Measurements from ENCODE around the gene STAM2. TPM values are rescaled to one million over a fixed set of nuclear protein-coding genes. Genes with fewer than 3 reads are reported as not detected.

STAM2 gene
- total and polyA plus RNA-seq, 12 donors: 6.5 to 45.8 (median 33.0) TPM

GRCh38 chr2:152078023-152078422, 97.5 kb downstream of the STAM2 start:
- TF ChIP-seq POLR2A (IDR thresholded peaks at IDR 0.05) (no peak), CTCF (IDR thresholded peaks at IDR 0.05) (no peak)
- 94 to 97% (median 96%) methylated on average over 9 of the region's 9 CpGs for WGBS, 4 donors
- H3K36me3 ChIP-seq (replicated peaks in 1 of 2): no peaks in the 10 kb centered on the region
- no peaks in the 10 kb centered on the region for H3K27me3 ChIP-seq
- intact Hi-C loops (cut with DNase I): no loop called here
- H3K4me1 ChIP-seq (replicated peaks in 1 of 2): no peaks in the 10 kb centered on the region
- no peak overlapping the region for H3K27ac ChIP-seq
- no peak for DNase-seq
- no peaks in the 10 kb centered on the region for H3K9me3 ChIP-seq (replicated peaks in 1 of 3)
- no peak overlapping the region for H3K4me3 ChIP-seq

- Histone ChIP-seq H3K9me3 (replicated peaks in 1 of 3) (no peaks in the 10 kb centered on the region), H3K27me3 (no peaks in the 10 kb centered on the region), H3K36me3 (replicated peaks in 1 of 2) (no peaks in the 10 kb centered on the region), H3K27ac (no peak overlapping the region), H3K4me1 (replicated peaks in 1 of 2) (no peaks in the 10 kb centered on the region), H3K4me3 (no peak overlapping the region)
- WGBS, 4 donors: 39 to 77% (median 52%) methylated on average over 3 to 4 of the region's 4 CpGs
- DNase-seq: no peak
- intact Hi-C loops (cut with DNase I): no loop called here
- no peak for TF ChIP-seq CTCF (IDR thresholded peaks at IDR 0.05)
- no peak for TF ChIP-seq POLR2A (IDR thresholded peaks at IDR 0.05)
Observed at GRCh38 chr2:152075461-152076050, 100.0 kb downstream of the STAM2 start.

GRCh38 chr2:152072011-152072410, 103.6 kb downstream of the STAM2 start:
- Histone ChIP-seq H3K4me1 (replicated peaks in 1 of 2) (no peaks in the 10 kb centered on the region), H3K4me3 (no peak overlapping the region), H3K27ac (no peak overlapping the region), H3K9me3 (replicated peaks in 1 of 3) (no peaks in the 10 kb centered on the region), H3K27me3 (no peaks in the 10 kb centered on the region), H3K36me3 (replicated peaks in 1 of 2) (no peaks in the 10 kb centered on the region)
- intact Hi-C loops (cut with DNase I): no loop called here
- no peak for DNase-seq
- no peak for TF ChIP-seq CTCF (IDR thresholded peaks at IDR 0.05)
- no peak for TF ChIP-seq POLR2A (IDR thresholded peaks at IDR 0.05)
- WGBS, 4 donors: 85 to 92% (median 90%) methylated on average over 2 of the region's 2 CpGs

GRCh38 chr2:152071518-152071917, 104.0 kb downstream of the STAM2 start:
- TF ChIP-seq CTCF (IDR thresholded peaks at IDR 0.05) (no peak), POLR2A (IDR thresholded peaks at IDR 0.05) (no peak)
- Histone ChIP-seq H3K36me3 (replicated peaks in 1 of 2) (no peaks in the 10 kb centered on the region), H3K4me3 (no peak overlapping the region), H3K27ac (no peak overlapping the region), H3K4me1 (replicated peaks in 1 of 2) (no peaks in the 10 kb centered on the region), H3K9me3 (replicated peaks in 1 of 3) (no peaks in the 10 kb centered on the region), H3K27me3 (no peaks in the 10 kb centered on the region)
- whole genome bisulfite sequencing, 4 donors: 88 to 95% (median 92%) methylated on average over 1 of the region's 1 CpG
- no peak for DNase-seq
- intact Hi-C loops (cut with DNase I): no loop called here

Measured in adrenal gland (tissue), 12 donors.